GM04504 (cell line): Measurements from ENCODE around the gene SARS1.

ENCODE experiments used
- DNase-seq: peaks from one replicate; pipeline ENCODE4 v3.0.0-alpha.2; 2012; ENCODE audit warnings: low read depth

Gene SARS1

GRCh38 chr1:109249654-109250401, 36.1 kb downstream of the SARS1 start:
- DNase-seq, result no peak

- no peak for DNase-seq
Measured at GRCh38 chr1:109250454-109251276, 36.9 kb downstream of the SARS1 start.

GRCh38 chr1:109251277-109252166, 37.8 kb downstream of the SARS1 start:
- no peak for DNase-seq

GRCh38 chr1:109252167-109252892, 38.6 kb downstream of the SARS1 start:
- no peak for DNase-seq

- DNase-seq, result no peak
Measured at GRCh38 chr1:109252893-109253802, 39.4 kb downstream of the SARS1 start.

- DNase-seq, result no peak
Measured at GRCh38 chr1:109253803-109254620, 40.3 kb downstream of the SARS1 start.

- no peak for DNase-seq
Measured at GRCh38 chr1:109254621-109255096, 40.9 kb downstream of the SARS1 start.

- no peak for DNase-seq
Measured at GRCh38 chr1:109255097-109255651, 41.5 kb downstream of the SARS1 start.

GRCh38 chr1:109255678-109256077, 42.0 kb downstream of the SARS1 start:
- no peak for DNase-seq

GRCh38 chr1:109256085-109256484, 42.4 kb downstream of the SARS1 start:
- DNase-seq, result no peak

- no peak for DNase-seq
Measured at GRCh38 chr1:109256971-109257681, 43.4 kb downstream of the SARS1 start.

GRCh38 chr1:109257682-109258421, 44.1 kb downstream of the SARS1 start:
- no peak for DNase-seq

- no peak for DNase-seq
Measured at GRCh38 chr1:109258481-109259466, 45.1 kb downstream of the SARS1 start.

GRCh38 chr1:109259674-109260557, 46.2 kb downstream of the SARS1 start:
- no peak for DNase-seq

- DNase-seq, result no peak
Measured at GRCh38 chr1:109261006-109261405, 47.3 kb downstream of the SARS1 start.

GRCh38 chr1:109261578-109261977, 47.9 kb downstream of the SARS1 start:
- no peak for DNase-seq
